Fibroblast of the aortic adventitia (primary cell): ENCODE data around the gene CCSAP. TPM values are rescaled to one million over a fixed set of nuclear protein-coding genes. Genes with fewer than 3 reads are reported as not detected.

ENCODE experiments used
- DNase-seq: peaks from one replicate; pipeline ENCODE4 v3.0.0-alpha.2; 2010; ENCODE audit warnings: low read depth
- H3K4me3 ChIP-seq: 2 replicates; pipeline ENCODE4 v1.5.1; 2011; ENCODE audit warnings: low read depth, mild to moderate bottlenecking, control low read depth, low read length, moderate library complexity
- total RNA-seq: library from RNA; depleted of rRNA; stranded (reverse); fragments of >200 nt; gene quantifications from 2 replicates; pipeline ENCODE4 v1.2.3, GENCODE V29; 2012; ENCODE audit warnings: low replicate concordance
- TF ChIP-seq, protein P1 (sequence below): IDR thresholded peaks from 2 replicates; pipeline ENCODE4 v1.5.1; 2011; ENCODE audit warnings: mild to moderate bottlenecking, low read length, control low read depth, inconsistent platforms; ENCODE audit not compliant: insufficient read depth

CCSAP gene
- total RNA-seq, 1 donor, result 5.3 TPM

DNA sequence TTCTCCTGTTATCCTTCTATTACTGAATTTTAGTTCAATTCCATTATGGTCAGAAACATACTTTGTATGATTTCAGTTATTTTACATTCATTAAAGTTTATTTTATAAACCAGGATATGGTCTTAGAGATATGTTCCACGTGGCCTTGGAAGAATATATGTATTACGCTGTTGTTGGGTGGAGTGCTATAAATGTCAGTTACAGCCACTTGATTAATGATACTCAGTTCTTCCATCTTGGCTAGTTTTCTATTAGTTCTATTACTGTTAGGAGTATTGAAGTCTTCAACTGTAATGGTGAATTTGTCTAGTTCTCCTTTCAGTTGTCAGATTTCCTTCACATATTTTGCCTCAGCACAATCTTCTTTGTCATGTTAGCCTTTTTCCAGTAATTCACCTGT, 26.7 kb downstream of the CCSAP start:
- TF ChIP-seq, protein P1, sequence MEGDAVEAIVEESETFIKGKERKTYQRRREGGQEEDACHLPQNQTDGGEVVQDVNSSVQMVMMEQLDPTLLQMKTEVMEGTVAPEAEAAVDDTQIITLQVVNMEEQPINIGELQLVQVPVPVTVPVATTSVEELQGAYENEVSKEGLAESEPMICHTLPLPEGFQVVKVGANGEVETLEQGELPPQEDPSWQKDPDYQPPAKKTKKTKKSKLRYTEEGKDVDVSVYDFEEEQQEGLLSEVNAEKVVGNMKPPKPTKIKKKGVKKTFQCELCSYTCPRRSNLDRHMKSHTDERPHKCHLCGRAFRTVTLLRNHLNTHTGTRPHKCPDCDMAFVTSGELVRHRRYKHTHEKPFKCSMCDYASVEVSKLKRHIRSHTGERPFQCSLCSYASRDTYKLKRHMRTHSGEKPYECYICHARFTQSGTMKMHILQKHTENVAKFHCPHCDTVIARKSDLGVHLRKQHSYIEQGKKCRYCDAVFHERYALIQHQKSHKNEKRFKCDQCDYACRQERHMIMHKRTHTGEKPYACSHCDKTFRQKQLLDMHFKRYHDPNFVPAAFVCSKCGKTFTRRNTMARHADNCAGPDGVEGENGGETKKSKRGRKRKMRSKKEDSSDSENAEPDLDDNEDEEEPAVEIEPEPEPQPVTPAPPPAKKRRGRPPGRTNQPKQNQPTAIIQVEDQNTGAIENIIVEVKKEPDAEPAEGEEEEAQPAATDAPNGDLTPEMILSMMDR, result no peak

DNA sequence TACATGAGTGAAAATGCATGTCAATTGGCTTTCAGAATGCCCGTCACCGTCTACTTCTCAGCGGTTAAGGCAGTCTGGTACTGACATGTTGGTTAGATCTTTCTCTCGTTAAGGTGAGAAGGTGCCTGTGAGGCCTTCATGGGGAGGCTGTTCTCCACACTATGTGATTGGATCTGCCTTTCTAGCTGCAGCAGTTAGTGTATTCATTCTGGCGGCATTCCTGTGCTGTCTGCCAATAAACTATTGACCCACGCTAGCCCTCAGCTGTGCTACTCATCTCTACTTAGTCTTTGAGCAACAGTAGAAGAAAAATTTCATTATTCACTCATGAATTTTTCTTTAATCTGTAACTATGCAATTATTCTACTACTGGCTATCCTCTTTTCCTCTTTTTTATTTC, 32.0 kb downstream of the CCSAP start:
- TF ChIP-seq, protein P1, result no peak
- peak; percentile 12 for DNase-seq

More for the DNA sequence above, 26.7 kb downstream of the CCSAP start:
- no peak overlapping the region for H3K4me3 ChIP-seq
- DNase-seq, result peak; percentile 21

DNA sequence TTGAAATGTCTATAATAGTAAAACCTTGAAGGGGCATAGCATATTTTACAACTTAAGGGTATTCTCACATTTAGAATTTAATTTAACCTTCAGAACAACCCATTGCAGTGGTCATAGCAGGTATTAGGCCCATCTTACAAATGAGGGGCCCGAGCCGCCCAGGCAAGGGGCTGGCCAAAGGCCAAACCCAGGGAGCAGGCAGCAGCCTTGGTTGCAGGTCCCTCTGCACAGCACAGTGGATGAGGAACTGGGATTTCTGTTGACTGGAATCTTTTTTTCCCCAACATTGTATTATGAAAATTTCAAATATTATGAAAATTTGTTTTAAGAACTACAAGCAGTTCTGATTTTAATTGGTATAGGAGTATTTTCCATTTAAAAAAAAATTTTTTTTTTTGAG, 33.2 kb downstream of the CCSAP start:
- TF ChIP-seq, protein P1, result no peak
- H3K4me3 ChIP-seq, result no peak overlapping the region
- no peak for DNase-seq

More for the DNA sequence above, 32.0 kb downstream of the CCSAP start:
- no peak overlapping the region for H3K4me3 ChIP-seq

DNA sequence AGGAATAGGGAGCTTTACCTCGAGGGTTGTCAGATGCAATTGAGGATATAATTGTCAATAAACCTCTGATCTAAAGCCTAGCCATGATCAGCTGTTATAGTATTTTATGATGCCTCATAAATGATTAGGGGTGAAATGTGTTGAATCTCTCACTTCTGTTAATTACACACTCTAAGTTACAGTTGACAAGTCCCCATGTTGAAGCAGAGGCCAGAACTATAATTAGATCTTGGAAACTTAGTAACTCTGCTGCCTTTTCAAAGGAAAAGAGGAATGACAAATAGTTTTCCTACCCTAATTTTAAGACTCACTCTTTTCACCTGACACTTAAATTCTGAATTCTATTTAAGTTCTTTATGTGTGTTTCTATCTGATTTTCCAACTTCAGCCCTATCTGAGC, 33.8 kb downstream of the CCSAP start:
- no peak overlapping the region for H3K4me3 ChIP-seq
- TF ChIP-seq, protein P1, result no peak
- no peak for DNase-seq

DNA sequence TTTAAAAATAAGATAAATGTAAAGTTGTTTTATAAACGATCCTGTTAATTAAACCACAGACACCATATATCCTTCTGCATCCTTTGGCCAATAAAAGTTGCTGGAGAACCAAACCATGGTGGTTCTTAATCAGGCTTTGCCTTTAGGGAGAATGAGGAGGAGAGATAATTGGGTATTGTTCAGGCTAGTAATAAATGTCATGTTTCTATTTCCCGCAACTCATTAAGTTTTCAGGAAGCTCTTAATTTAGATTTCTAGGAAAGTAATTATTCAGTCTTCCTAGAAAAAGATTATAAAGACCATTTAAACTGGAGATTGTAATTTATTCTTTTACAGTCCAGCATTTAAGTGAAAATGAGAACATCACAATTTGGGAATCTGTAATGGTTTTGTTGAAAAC, 37.5 kb downstream of the CCSAP start:
- TF ChIP-seq, protein P1, result no peak
- no peak for DNase-seq
- no peak overlapping the region for H3K4me3 ChIP-seq

DNA sequence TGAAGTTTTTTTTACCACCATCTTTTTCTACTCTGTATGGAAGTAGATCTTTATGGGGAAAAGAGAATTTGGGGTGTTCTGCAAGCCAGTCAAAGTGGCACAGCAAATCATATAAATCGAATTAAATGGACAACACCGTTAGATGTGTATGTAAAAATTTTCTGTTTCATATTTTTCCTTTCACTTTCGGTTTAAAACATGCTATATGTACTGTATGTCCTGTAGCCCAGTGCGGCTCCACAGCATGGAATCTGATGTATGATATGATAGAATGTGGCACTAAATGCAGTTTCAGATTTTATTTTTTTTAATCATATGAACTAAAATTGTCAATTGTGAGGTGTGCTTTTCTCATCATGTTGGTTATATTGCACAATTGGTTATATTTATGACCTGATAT, 39.0 kb downstream of the CCSAP start:
- TF ChIP-seq, protein P1, result no peak
- no peak for DNase-seq
- no peak overlapping the region for H3K4me3 ChIP-seq

DNA sequence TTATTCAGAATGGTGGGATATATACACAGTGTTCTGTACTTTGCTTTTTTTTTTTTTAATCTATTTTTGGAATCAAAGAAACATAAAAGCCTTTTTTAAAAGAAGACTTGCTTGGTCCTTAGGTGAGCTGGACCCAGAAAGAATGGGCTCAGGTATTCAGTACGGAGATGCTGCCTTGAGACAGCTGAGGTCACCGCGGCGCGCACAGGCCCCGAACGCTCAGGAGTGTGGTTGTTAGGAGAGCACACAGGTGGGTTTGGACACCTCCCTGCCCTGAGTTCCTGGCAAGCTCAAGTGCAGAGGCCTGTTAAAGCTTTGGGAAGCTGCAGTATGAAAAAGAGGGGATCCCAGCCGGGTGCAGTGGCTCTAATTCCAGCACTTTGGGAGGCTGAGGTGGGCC, 40.1 kb downstream of the CCSAP start:
- H3K4me3 ChIP-seq, result no peak overlapping the region
- TF ChIP-seq, protein P1, result no peak
- DNase-seq, result no peak
